GM18502 (cell line): Measurements from ENCODE around the gene ARID1B.

Experiments used
- ATAC-seq: cut with Tn5 transposase; IDR thresholded peaks from one replicate; pipeline ENCODE4 v1.9.1; 2021; ENCODE audit warnings: mild to moderate bottlenecking; ENCODE audit not compliant: unreplicated experiment, poor library complexity

Gene ARID1B

DNA sequence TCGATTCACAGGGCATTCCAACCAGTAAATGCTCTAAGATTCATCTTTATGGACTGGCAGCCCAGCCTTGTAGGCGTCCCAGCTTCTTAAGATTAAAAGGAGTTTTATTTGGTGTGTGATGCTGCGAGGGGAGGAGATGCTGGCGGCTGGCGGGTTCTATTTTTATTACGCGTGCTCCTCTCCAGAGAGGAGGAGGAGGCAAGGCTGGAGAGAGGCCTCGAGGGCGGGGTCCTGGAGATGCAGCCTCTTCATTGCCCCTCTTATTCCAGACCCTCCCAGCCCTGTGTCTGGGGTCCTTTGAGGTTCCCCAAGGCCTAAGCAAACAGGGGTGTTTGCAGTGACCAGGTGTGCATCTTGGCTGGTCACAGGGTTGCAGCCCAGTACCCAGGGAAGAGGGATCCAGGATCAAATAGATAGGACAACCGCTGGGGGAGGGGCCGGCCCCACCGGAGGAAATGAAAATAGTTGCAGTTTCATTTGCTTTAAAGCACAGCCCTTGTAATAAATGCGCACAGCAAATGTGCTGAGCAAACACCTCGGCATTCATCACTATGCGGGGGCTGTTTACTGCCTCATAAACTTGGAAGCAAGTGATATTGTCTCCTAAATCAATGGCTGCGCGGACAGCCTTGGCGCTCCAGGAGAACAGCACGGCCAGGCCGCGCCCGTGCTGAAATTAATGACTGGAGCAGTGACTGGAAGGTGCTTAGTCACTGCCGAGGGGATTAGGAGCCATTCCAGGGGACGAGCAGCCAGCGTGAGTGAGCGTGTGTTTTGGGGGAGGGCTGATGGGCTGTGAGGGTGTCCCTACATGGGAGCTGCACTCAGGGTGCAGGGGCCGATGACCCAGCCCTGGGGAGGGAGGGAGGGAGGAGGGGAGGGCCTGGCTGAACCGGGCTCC, 463.1 kb downstream of the ARID1B start:
- no peak for ATAC-seq

- ATAC-seq: no peak
Measured at GRCh38 chr6:157240960-157241311, 463.8 kb downstream of the ARID1B start.

GRCh38 chr6:157242791-157243190, 465.6 kb downstream of the ARID1B start:
- no peak for ATAC-seq

- no peak for ATAC-seq
Measured at GRCh38 chr6:157244175-157244574, 467.0 kb downstream of the ARID1B start.

DNA sequence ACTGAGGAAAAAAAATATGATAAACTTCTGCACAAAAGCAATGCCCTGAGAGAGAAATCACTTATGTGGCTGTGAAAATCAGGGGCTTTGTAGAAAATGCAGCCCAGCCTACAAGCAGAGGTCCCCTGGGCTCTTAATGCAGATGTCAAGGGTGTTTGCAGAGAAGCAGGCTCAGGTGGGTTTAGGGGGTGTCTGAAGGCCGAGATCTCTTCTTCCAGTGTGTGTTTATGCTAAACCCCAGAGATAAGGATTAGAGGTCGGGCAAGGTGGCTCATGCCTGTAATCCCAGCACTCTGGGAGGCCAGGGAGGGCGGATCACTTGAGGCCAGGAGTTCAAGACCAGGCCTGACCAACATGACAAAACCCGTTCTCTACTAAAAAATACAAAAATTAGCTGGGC, 467.6 kb downstream of the ARID1B start:
- no peak for ATAC-seq

- no peak for ATAC-seq
Measured at GRCh38 chr6:157245436-157245835, 468.3 kb downstream of the ARID1B start.

DNA sequence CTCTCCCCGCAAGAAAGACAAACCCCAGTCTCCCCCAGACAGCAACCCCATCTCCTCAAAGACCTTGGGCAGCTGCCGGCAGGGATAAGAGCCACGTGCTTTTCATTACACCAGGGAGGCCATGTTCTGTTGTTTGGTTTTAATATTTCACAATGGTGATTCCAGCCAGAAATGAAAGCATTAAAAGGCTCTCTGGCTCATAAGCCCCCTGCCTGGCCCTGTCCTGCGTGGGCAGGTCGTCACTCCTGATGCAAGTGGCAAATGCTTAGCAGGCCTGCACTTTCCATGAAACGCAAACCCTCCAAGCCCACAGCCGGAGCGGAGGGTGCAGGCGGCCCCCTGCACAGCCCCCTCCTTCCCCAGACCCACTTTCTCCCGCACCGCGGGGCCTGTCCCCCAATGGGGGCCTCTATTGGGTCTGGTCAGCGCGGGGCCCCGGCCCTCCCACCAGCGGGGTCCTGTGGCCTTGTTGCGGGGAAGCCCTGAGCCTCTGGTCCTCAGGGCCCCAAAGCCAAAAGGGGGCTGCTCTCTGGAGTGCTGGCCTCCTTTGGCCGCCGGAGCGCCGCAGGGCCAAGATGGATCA, 469.0 kb downstream of the ARID1B start:
- ATAC-seq: no peak

- ATAC-seq: no peak
Measured at GRCh38 chr6:157246771-157247484, 469.8 kb downstream of the ARID1B start.

DNA sequence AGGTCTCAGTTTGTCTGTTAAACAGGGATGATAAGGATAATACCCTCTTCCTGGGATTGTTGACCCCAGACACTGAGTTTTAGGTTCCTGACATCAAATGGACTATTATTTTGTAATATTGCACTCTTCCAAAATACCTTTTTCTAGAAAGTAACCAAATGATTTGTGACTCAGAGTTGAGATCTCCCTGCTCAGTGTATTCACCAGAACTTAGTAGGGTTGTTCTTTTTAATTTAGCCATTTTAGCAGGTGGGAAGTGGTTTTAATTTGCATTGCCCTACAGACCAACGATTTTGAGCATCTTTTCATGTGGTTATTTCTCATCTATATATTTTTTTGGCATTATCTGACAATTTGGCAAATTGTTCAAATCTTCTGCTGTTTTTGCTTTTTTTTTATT, 471.1 kb downstream of the ARID1B start:
- no peak for ATAC-seq

DNA sequence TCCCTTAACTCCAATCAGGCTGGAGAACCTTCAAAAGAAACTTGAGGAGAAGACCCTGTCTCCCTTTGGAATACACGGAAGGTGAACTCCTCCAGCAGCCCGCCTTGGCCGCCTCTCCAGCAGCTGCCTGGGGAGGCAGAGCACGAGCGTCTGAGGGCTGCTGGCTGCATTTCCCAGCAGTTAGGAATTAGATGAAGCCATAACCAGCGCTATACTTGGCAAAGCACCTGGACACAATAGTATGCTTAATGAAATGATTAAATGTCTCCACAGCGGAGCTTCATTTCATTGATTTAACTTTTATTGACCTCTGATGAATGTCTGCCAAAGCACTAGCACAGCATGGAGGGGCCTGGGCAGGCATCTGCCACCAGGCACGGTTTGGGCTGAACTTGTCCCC, 472.6 kb downstream of the ARID1B start:
- no peak for ATAC-seq

GRCh38 chr6:157251586-157252247, 474.5 kb downstream of the ARID1B start:
- ATAC-seq: no peak

- ATAC-seq: no peak
Measured at GRCh38 chr6:157253017-157253416, 475.8 kb downstream of the ARID1B start.

DNA sequence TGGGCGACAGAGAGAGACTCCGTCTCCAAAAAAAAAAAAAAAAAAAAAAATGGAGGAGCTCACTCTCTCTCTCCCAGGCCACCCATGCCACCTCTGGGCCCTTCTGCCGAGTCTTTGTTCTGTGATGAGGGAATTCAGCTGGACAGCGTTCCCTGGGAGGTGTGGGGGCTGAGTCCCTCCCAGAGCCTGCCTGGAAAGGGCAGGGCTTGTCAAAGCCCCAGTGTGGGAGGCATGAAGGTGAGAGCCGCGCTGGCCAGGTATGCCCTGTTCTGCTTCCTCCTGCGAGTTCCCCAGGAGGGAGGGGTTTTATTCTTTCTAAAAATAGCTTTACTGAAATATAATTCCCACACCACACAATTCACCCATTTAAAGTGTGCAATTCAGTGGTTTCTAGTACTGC, 476.5 kb downstream of the ARID1B start:
- no peak for ATAC-seq

GRCh38 chr6:157254538-157254937, 477.4 kb downstream of the ARID1B start:
- no peak for ATAC-seq

DNA sequence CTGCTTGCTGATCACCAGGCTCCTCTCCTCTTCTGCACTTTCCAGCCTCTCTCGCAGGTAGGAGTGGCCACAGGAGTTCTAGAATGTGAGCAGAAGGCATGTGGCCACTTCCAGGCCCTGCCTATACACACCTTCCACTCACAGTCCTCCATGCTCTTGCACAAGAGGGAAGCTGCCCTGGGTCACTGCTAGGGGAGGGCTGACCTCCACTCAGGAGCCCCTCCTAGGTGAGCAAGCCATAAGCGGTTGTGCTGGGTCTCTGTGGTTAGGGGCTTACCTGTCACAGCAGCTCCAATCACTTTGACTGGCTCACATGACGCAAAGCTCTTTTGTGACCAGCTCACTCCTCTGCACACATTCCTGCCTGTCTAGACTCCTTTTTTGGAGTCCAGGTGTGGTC, 477.9 kb downstream of the ARID1B start:
- ATAC-seq: no peak

GRCh38 chr6:157258878-157259277, 481.7 kb downstream of the ARID1B start:
- ATAC-seq: no peak

DNA sequence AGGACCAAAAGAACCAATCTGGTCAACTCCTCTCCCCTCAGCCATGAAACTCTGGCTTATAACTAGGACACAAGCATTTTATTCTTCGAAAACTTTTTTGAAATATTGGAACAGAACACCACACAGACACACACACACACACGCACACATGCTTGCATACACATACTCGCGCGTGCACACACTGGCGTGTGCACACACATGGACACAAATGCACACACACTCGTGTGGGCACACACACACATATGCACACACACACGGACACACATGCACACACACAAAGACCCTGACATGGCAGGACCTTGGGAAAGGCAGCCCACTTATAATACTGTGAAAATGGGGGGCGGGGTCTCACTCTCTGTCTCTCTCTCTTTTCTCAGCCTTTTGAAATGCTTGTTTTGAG, 482.3 kb downstream of the ARID1B start:
- ATAC-seq: no peak
